ENCODE results near the gene ALPI.
A peak's percentile ranks its signal among the peaks of the same experiment; 100 is the strongest.
"Not testable (repeated sequence)": the region's sequence is repeated elsewhere in the genome, so short reads cannot be mapped to it uniquely, and the experiment has no call there.

The ALPI gene

DNA sequence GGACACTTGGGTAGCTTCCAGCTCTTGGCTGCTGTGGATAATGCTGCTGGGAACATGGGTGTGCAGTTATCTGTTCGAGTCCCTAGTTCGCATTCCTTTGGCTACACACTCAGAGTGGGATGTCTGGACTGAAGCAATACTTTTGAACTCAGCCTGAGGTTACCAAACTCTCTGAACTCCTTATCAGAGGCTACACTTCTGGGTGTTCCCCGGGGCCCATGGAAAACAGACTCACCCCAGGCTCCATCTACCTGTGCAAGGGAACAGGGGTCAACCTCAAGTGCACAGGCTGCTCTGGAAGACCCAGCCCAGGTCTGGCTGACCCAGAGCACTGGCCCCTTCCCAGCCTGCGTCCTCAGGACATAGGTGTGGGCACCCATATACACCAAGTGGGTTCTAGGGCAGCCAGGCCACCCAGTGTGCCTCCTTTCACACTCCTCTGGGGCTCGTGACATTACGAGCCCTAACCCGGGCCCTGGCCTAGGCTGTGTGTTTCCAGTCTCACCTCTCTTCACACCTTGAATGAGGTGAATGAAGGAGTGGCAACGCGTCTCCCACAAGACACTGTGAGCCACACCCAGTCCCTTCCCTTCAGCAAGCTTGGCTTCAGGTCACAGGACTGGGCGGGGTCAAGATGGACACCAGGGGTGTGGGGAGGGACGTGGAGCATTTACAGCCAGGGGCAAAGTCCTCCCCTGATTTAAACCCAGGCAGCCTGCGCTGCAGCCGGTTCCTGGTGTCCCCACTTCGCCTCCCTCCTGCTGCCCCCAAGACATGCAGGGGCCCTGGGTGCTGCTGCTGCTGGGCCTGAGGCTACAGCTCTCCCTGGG, at the start of gene ALPI:
TSS of gene ALPI (plus strand) at position 728 of the 830 bp plus-strand sequence. CDS start at position 775, 47 bp downstream.
- DNase-seq (ENCODE audit: low read depth, low spot score), result no peak

DNA sequence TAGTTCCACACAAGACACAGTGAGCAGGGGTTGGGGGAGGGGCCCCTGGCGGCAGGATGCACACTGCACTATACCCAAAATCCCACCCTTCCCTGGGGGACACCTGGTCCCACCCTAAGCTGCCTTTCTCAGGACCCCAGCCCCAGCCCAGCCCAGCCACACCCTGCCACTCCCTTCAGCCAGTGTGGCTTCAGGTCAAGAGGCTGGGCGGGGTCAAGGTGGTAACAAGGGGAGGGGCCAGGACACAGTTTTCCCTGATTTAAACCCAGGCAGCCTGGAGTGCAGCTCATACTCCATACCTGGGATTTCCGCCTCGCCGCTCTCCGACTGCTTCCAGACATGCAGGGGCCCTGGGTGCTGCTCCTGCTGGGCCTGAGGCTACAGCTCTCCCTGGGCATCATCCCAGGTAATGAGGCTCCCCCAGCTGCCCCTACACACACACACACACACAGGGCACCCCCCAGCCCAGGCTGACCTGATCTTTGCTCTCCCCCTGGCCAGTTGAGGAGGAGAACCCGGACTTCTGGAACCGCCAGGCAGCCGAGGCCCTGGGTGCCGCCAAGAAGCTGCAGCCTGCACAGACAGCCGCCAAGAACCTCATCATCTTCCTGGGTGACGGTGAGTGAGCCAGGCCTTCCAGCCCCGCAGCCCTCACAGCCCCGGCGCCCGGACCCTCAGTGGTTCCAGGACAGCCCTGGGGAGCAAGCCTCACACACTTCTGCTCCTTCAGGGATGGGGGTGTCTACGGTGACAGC, 49.2 kb upstream of the ALPI start, which contains the start of gene ALPG:
TSS of gene ALPG (plus strand) at position 289 of the 755 bp plus-strand sequence. CDS start at position 340, 51 bp downstream.
- no peak for DNase-seq (ENCODE audit: low read depth, low spot score)

DNA sequence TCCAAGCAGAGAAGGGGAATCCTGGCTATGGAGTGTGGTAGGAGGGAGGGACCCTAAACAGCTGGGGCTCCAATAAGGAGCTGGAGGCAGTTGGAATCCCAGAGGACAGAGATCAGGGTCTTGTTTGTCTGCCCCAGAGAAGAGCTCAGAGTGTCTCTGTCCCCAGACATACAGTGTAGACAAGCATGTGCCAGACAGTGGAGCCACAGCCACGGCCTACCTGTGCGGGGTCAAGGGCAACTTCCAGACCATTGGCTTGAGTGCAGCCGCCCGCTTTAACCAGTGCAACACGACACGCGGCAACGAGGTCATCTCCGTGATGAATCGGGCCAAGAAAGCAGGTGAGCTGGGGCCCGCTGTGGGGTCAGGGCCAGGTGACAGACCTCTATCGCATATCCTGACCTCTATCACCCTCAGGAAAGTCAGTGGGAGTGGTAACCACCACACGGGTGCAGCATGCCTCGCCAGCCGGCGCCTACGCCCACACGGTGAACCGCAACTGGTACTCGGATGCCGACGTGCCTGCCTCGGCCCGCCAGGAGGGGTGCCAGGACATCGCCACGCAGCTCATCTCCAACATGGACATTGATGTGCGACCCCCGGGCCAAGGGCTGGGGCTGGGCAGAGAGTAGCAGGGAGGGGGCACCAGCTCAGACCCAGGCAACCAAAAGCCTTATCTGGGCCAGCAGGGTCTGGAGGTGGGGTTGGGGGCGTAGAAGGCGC, 48.4 kb upstream of the ALPI start:
- DNase-seq (ENCODE audit: low read depth, low spot score), result not testable (repeated sequence)

DNA sequence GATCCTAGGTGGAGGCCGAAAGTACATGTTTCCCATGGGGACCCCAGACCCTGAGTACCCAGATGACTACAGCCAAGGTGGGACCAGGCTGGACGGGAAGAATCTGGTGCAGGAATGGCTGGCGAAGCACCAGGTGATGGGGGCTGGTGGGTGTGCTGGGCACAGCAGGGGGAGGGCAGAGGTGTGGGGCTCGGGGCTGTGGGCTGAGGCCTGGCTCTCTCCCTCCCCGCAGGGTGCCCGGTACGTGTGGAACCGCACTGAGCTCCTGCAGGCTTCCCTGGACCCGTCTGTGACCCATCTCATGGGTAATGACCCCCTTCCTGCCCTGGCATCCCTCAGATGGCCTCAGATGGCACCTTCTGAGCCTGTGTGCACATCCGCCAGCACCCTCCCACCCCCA, 47.7 kb upstream of the ALPI start:
- DNase-seq (ENCODE audit: low read depth, low spot score), result not testable (repeated sequence)

DNA sequence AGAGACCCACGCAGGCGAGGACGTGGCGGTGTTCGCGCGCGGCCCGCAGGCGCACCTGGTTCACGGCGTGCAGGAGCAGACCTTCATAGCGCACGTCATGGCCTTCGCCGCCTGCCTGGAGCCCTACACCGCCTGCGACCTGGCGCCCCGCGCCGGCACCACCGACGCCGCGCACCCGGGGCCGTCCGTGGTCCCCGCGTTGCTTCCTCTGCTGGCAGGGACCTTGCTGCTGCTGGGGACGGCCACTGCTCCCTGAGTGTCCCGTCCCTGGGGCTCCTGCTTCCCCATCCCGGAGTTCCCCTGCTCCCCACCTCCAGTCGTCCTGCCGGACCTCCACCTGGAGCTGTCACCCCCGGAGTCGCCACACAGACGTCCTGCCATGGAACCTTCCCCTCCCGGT, 46.3 kb upstream of the ALPI start:
- DNase-seq (ENCODE audit: low read depth, low spot score), result not testable (repeated sequence)

DNA sequence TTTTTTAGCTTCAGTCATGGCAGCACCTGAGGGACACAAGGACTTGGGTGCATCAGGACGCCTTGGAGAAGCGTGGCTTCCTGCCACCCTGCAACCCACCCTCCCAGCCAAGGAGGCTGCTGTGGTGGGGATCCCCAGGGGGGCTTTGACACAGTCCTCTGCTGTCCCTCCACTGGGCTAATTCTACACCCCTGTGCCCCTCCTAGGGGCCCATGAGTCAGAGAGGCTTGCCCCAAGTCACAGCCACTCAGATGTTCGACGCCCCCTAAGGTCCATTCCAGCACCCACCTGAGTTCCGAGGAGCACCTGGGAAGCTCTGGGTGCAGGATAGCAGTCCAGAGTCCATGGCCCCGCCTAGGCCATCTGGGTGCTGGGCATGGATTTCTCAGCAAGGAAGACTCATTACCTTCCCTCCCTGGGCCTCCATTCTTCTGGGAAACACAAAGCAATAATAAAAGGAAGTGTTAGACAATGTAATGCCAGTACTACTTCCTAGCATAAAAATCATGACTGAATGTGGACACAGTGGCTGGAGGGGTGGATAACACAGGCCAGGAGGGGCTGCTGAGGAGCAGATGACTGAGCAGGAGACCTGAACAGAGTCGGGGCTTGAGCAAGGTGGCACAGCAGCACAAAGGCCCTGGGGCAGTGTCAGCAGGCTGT, 45.6 kb upstream of the ALPI start:
- DNase-seq (ENCODE audit: low read depth, low spot score), result no peak

DNA sequence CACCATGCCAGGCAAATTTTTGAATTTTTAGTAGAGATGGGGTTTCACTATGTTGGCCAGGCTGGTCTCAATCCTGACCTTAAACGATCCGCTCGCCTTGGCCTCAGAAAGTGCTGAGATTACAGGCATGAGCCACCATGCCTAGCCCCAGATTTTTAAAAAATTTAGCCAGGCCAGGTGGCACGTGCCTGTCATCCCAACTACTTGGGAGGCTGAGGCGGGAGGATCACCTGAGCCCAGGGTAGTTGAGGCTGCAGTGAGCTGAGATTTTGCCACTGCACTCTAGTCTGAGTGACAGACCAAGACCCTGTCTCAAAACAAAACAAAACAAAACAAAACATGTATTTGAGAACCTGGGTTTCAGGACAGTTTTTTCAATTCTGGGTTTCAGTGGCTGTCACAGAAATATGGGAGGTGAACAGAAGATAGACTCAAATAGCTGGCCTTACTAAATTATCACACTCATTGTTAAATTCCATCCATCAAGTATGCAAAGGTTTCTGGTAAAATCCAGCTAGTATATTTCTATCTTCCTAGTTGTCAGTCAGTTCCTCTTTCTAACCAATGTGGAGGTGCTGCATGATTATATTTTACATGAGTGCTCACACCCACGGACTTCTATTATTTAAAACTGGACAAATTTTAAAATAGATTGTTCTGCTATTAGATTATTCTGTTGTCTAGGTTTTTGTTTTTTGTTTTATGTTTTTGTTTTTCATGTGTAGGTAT, 43.9 kb upstream of the ALPI start:
- no peak for DNase-seq (ENCODE audit: low read depth, low spot score)

DNA sequence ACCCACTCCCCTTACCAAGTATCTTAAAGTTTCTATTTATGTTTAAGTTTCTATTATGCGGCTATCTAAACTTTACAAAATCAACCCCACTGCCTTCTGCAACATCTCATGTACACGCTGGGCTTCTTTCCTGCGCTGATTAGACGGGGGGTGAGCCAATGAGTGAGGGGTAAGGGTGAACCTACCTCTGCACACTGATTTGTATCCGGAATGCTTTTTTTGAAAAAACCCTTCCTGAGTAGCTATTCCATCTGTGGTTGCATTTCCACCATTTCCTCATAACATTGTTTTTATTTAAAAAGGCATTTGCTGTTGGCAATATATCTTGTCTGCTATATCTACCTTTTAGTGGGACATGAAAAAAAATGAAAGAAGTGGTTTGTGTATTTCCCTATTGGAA, 43.0 kb upstream of the ALPI start:
- no peak for DNase-seq (ENCODE audit: low read depth, low spot score)

DNA sequence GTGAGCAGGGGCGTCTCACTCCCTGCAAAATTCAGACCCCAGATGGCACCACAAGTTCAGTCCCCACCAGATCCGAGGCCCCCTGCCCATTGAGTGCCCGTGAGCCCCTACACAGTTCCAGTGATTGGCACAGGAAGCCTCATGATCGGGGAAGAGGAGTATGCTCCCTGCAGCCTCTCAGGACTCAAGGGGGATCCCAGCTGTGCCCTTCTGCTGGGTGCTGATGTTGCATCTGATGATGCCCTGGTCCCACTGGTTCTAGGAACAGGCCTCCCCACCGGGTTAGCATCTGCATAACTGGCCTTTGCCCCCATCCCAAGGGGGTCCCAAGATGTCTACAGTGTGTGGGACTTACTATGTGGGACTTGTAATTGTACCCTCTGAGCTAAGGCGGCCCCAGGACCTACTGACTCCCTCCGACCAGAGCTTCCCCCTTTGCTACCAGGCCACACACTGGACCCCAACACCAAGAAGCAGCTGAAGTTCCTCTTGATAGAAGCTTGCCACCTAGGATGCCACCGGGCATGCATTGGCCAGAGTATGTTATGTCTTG, 40.7 kb upstream of the ALPI start:
- DNase-seq (ENCODE audit: low read depth, low spot score), result no peak

DNA sequence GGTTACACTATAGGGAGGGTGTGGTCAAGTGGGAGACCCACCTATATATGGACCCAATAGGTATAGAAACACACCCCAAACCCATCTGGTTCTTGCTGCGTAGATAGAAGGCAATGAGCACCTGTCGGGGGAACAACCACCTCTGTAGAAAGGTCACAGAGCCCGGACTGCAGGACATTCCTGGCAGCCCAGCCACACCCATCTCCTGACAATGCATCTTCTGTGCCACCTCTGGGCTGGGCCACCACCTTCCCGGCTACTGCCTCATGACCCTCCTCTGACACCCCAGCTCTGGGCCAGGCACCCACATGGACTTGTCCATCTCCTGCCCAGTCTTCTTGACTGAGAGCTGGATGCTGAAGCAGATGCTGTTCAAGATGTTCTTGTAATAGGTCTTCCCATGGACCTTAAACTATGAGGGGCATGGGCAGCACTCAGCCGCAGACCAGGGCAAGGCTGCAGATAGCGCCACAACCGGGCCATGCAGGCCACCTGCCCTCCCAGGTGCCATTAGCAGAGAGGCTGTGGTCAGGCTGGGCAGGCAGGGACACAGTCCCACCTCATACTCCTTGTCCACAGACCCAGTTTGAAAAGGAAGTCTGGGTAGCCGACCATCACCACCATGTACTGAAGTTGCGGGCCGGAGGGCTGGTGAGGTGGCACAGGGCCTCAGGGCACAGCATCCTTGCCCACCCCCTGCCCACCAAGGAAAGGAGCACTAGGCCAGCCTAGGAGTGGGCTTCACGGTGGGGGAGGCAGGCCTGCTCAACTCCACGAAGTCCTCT, 40.0 kb upstream of the ALPI start:
- DNase-seq (ENCODE audit: low read depth, low spot score), result no peak

DNA sequence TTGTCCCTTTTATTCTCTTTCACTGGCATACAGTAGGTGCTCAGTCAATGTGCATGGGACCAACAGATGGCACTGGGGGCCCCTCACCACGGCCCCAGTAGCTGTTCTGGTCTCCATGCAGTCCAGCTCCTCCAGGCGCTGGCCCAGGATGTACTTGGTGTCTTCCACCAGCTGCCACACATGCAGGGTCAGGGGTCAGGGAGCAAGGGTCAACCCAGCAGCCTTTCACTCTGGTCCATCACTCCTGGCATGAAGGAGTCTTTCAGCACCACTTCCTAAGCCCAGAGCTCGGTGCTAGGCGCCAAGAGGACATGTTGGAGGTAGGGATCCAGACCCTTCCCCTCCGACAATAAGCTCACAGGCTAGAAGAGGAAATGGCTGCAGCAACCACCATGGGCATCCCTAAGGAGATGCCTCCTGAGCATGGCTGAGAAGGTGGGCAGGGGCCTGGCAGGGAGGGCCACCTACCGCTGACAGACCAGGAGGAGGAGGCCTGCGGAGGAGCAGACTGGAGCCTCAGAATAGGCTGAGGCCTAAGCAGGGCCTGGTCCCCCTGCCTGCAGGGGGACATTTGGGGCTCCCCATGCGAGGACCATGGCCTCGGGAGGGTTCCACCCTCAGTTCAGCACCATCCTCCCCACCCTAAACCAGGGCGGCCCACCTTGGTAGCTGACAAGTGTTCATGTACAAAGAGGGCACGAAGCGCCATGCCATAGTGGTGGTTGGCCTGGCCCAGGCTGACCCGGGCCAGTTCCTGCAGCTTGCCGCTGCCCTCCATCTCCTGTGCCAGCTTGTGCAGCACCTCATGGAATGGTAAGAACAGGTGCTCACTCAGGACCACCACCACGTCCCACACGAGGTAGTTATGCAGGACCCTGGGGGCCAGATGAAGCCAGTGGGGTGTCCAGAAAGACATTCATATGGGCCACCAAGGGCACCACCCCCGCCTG, 39.2 kb upstream of the ALPI start:
- no peak for DNase-seq (ENCODE audit: low read depth, low spot score)

DNA sequence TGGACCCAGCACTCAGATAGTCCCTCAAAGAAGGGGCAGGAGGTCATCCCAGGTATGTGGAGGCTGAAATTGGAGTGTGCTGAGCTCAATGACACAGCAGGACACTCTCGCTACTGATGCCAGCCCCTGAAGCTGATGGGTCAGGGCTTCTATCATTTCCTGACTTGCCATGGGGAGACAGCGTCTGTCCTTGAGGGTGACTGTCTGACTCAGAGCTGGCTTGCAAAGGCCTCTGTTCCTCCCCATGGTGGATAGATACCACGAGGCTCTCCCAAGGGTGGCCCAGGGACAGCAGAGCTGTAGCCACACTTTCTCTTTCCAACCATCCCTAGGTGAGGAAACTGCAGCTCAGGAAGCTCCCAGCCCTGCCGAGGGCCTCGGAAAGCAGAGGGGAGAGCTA, 38.5 kb upstream of the ALPI start:
- no peak for DNase-seq (ENCODE audit: low read depth, low spot score)

DNA sequence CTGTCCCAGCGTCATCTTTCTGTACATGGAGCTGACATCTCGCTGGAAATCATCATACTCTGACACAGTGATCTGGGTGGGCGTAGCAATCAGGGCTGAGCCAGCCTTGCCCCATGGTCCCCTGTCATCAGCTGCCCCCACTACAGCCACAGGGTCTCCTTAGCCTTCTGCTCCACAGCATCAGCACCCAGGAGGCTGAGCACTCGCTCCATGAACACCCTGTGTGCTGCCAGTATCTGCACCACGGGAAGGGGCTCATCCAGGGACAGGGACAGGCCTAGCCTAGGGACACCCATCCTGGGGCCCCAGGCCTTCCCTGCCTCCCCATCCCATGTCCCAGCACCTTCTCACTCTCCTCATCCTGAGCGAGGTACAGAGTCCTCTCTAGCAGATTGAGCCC, 37.9 kb upstream of the ALPI start:
- no peak for DNase-seq (ENCODE audit: low read depth, low spot score)

DNA sequence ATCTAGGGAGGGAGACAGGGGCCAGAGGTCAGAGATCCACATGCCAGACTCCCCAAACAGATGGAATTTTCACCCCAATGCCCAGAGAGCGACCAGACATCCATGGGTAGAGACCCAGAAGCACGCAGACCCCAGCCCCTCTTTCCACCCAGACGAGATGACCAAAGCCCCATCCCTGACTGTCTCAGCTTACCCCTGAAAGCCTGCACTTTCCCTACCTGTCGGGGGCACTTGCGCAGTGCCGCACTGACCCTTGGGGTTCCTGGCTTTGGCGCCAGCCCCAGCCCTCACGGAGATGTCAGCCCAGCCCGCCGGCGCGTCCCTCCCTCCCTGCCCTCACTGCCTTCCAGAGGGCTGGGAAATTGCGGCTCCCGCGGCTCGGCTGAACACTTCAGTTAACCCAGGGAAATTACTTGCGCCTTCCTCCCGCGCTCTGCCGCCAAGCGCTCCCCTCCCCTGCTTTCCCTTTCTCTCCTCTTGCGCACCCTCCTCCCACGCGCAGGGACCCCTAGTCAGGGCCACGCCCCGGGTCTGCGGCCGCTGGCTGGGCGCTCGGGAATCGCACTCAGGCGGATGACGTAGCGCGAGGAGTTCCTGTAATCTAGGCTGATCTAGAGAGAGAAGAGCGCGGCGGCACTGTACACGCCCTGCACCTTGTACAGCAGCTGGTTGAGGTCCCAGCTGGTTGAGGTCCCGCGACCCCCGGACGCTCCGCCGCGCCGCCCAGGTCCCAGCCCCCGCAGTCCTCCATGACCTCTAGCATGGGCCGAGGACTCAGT, 37.3 kb upstream of the ALPI start:
- peak; percentile 67 for DNase-seq (ENCODE audit: low read depth, low spot score)

DNA sequence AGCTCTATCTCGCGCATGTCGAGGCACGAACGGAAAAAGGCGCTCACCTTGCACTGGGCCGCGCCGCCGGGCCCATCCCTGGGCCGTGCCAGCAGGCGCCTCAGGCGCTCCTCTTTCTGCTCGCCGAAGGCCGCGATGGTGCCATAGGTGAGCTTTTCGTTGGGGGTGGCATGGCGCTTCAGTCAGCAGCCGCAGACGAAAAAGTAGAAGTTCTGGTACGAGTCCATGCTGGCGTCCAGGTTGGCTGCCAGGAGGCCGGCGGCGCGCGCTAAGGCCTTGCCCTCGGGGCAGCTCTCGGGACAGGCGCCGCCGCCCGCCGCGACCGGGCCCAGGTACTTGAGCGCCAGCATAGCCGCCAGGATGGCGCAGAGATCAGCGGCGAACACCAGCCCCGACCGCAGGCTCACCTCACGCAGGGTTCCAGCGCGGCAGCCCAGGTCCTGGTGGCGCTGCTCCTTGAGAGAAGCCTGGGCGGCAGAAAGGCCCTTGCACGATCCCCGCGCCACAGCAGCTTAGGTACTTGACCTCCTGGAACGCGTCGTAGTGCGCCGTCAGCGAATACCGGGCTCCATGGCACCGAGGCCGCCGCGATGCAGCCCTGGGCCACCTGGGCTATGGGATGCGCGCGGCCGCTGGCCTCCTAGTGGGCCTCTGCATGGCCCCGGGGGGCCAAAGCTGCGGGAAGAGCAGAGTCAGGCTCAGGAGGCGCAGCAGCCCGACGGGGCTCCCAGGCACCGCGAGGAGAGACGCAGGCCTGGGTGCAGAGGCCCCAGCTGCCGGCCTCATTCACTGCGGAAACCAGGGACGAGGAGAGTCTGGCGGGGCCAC, 36.5 kb upstream of the ALPI start:
- peak; percentile 68 for DNase-seq (ENCODE audit: low read depth, low spot score)

DNA sequence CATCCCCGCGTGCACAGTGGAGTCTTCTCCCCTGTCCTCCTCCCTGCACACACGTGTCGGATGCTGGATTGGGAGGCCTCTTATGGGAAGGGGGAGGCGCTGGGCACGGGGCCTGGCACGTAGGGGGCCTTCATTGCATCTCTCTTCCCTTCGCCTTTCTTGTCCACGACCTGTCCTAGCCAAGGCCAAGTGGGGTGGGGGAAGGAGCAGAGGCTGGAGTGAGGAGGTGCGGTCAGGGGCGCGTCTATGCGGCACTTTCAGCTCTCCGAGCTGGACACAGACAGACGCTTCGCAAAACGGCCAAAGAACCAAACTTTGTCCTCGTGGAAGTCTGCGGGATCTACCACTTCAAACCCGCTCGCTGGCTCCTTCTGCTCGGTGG, 35.9 kb upstream of the ALPI start:
- no peak for DNase-seq (ENCODE audit: low read depth, low spot score)

Measured in ELF-1 (cell line).